ENCODE results near the gene TMIE.

The TMIE gene

GRCh38 chr3:46669191-46669999, 31.8 kb upstream of the TMIE start:
- no peak for DNase-seq

GRCh38 chr3:46670000-46670890, 30.9 kb upstream of the TMIE start:
- DNase-seq: no peak

GRCh38 chr3:46670891-46671427, 30.2 kb upstream of the TMIE start:
- no peak for DNase-seq

- DNase-seq: no peak
Measured at GRCh38 chr3:46671541-46672348, 29.4 kb upstream of the TMIE start.

DNA sequence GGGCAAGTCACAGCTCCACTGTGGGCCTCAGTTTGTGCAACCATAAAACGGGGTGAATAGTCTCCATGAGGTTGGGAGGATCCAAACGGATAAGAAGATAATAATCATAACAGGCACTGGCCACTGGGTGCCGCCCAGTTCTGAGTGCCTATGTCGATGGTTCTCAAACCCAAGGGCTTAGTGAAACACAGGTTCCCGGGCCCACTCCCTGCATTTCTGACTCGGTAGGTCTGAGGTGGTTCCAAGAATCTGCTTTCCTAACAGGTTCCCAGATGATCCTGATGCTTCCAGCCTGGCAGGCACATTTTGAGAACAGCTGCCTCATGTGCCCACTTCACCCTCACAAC, 28.9 kb upstream of the TMIE start:
- no peak for DNase-seq

DNA sequence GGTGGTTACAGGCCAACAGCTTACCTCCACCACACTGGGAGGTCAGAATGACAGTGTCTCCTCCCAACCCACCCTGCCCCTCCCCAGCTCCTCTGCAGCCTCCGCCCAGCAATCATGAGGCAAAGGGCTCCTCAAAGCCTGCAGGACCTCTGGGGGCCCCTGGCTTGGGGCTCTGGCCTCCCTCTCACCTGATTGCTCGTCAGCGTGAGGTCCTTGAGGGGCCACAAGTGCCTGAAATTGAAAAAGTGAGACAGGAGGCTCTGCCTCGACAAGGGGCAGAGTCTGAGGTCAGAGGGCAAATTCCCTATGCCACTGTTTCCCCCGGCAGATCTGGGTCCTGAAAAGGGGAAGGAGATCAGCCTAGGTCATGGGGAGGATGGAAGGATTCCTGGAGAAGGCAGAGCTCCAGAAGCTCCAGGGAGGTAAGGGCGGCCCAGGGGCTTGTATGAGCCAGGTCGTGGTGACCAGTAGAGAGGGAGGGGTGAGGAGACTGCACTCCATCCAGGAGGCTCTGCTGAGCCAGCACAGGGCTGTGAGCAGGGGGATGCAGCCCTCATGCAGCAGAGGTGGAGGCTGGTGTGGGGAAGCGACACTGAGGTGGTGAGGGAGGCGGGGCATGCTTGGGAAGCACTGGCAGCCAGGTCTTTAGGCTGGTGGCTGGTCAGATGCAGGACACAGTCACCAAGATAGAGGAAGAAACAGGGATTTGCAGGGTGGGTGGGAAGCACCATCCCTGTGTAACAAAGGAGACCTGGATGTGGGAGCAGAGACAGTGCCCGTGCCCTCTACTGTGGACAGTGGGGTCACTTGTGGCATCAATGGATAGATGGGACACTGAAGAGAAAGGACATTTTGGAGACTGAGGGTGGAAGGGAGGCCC, 27.8 kb upstream of the TMIE start:
- DNase-seq: no peak

- DNase-seq: no peak
Measured at GRCh38 chr3:46674031-46674845, 27.0 kb upstream of the TMIE start.

DNA sequence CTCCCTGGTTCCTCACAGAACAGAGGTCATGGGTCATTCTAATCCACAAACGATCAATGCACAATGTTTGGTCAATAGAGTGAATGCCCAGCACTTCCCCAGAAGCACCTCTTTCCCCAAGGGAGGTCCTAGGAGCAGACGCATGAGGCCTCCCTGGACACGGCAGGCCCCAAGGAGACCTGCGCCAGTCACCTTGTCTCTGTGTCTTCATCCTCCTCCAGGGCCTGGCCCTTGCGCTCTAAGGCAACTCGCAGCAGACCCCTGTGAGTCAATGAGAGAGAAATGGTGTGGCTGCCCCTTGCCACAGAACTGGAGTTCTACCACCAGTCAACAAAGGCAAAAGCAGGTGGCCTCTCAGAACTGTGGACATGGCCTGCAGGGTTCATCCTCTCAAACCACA, 25.8 kb upstream of the TMIE start:
- no peak for DNase-seq

DNA sequence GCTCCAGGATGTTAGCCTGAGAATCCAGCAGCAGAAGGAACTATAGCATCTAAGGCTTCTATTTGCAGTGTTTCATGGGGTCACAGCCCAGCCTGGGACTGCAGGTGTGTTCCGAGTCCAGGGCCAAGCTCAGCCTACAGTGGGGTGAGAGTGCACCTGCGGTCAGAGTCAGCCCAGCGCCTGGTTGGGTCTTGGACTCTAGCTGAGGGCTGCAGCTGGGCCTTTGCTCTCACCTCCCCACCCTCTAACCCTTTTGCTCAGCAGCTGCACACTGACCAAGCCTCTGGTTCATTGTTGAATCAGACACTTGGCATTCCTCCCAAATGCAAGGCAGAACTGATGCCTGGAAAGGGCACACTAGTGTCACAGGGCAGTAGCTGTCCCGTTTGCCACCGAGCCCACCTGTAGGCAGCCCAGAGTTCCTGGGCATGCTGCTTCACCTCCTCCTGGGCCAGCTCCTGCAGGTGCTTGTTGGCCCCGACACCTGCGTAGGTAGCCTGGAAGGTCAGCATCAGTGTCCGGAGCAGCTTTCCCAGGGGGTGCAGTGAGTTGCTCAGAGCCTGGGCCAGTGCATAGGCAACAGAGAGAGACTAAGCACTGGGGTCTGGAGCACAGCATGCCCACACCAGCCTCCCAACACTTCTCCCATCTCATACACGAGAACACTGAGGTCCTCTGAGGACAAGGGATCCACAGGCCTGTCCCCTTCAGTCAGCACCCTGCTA, 25.2 kb upstream of the TMIE start:
- DNase-seq: no peak

DNA sequence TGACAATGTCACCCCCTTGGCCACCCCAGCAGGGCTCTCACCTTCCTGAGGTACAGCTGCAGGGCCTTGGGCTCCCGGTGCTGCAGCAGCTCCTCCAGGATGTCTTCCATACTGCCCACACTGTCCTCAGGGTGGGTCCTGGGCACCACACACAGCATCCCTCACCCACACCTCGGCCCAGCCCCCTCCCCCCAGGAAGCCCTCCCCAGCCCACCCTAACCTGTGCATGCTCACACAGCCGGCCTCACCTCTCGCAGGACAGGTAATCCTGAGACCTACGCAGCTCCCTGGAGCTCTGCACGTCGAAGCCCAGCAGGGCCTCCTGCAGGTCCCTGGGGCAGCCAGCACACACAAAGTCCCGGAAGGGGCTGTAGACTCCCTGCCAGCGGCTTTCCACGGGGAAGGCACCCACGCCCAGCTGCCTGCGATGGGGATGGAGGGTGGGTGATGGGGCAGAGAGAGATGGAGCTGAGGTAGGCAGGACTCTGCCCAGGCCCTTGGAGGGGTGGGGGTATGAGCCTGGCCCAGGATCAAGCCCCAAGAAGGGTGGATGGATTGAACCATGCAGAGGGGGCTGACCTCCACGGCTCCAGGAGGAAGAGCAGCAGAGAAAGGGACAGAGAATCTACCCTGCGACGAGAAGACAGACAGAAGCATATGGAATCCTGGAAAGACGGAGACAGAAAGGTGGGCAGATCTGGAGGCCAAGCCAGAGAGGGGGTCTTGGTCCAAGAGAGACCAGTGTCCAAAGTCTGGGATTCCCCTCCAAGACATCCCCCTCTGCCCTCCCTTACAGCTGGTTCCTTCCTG, 24.4 kb upstream of the TMIE start:
- DNase-seq: no peak

DNA sequence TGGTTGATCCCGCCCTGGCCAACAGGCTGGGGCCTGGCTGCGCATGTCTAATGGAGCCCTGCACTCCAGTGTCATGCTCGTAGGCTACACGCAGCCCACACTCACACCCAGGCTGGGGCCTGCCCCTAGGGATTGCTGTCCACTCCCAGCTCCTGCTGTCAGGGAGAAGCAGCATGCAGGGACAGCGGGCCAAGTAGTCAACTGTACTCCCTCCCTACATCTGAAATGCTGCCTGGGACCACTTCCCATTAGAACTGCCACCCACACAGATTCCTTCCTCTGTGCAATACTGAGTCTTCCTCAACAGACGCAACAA, 23.8 kb upstream of the TMIE start:
- DNase-seq: no peak

DNA sequence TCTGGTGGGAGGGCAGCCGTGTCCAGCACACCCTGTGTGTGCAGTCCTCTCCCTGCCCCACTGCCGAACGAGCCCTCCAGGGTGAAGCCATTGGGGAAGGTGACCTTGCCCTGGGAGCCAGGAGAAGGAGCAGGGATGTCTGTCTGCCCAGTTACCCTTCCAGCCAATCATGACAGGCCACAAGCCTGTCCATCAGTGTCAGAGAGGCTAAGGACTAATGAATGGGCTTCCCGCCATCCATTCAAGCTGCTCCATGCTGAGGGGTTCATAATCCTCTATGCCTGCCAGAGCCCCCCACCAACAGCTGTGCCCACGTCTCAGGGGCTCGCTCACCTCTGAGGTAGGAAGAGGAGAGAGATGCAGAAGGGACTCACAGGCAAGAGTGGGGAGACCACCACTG, 22.9 kb upstream of the TMIE start:
- DNase-seq: no peak

DNA sequence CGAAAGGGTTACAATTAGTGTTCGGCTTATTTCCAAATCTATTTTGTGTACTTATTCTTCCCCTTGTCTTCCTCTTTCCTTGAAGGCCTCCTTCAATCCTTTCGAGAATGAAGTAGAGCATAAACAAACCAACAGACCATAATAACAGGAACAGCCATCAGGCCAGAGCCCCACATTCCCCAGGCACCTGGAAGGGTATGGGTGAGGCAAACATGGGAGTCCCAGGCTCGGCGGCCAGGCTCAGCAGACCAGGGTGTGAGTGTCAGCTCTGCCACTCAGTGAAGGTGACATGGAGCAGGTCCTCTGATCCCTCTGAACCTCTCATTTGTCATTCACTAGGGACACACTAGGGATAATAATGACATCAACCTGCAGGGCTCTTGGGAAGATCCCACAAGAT, 21.5 kb upstream of the TMIE start:
- no peak for DNase-seq

DNA sequence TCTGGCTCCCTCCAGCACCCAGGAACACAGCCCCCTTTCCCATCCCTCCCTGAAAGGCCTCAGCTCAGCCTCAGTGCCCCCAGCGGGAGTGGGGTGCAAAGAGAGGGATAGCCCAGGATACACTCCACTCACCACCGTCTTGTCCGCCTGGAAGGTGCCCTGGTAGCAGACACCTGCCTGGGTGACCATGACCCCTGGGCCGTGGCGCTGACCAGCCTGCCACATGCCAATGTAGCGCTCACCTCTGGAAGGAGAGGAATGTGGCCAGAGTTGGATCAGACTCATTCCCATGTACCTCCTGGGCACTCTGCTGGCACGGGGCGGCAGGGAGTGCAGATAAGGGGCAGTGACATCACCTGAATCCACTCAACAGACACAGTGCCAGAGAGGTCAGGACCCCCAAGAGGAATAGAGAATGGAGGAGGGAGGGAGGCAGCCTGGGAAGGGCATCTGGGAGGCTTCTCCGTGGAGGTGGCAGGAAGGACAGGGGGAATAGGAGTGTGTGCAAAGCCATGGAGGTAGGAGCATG, 20.8 kb upstream of the TMIE start:
- DNase-seq: no peak

- no peak for DNase-seq
Measured at GRCh38 chr3:46681387-46681786, 19.8 kb upstream of the TMIE start.

DNA sequence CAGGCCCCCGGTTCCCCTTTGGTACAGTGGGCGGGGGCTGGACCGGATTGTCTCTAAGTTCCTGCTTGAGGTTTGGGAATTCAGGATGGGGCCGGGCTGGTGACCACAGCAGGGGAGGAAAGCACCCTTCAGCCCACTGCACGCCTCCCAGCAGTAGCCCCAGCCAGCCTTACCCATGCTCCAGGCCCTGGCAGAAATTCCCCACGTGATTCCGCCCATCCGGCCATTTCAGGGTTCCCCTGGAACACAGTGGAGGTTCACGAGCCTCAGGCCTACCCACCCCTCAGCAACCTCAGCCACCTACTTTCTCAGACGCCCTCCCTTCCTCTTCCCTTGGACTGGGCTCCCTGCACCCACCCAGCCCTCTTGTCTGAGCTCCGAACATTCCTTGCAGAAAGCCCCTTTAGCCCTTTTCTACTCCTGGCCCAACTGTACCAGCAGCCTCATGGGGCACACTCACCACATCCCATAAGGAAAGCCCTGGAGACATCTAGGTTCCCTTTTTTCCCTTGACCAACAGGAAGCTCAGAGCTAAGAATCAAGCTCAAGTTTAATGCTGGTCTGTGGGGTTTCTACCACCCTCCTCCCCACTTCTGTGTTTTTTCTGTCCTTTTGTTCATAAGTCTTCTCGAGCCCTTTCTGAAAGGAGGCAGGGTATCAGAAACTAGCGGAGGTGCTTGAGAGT, 19.2 kb upstream of the TMIE start:
- no peak for DNase-seq

- no peak for DNase-seq
Measured at GRCh38 chr3:46682974-46683373, 18.2 kb upstream of the TMIE start.

DNA sequence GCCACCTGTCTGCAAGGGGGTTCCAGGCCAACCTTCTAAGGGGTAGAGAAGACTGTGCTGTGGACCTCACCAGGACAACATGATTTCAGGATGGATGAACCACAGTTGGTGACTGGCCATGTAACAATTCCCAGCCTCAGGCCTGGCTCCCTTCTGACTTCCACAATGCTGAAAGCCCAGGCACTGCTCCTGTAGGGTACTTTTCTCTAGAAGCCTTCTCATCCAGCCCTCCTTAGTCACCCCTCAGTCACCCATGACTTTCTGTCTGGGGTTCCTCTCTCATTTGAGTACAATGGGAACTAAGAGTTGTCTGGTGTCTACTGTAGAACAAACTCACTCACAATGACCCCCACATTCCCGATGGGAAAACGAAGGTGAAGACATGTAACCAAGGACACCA, 16.3 kb upstream of the TMIE start:
- DNase-seq: no peak

- DNase-seq: no peak
Measured at GRCh38 chr3:46685446-46685845, 15.7 kb upstream of the TMIE start.
